ENCODE data around the gene INPP1.
A peak's percentile ranks its signal among the peaks of the same experiment; 100 is the strongest.

The INPP1 gene

DNA sequence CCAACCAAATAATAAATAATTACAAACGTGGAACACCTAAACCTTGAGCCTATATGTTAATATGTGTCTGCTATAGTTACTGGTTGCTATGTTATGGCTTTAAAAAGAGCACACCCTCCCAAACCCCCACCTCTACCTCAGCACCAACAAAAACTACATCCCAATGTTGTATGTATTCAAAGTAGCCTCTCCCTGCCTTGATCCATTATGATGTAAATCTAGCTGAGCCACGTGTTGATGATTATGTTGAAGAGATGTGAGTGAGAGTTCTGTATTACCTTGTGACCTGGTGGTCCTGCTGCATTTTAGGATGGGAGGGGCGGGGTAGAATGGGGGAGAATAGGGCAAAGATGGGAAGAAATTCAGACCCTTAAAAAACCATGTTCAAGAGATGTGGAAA is 69.6 kb downstream of the INPP1 start:
- peaks cover 20% of the 10 kb centered on the region for H3K4me1 ChIP-seq (ENCODE audit: control insufficient read depth, insufficient read depth, low read length)
- DNase-seq (ENCODE audit: low read depth): no peak
- H3K27me3 ChIP-seq (replicated peaks; ENCODE audit: control insufficient read depth, insufficient read depth, low read length): no peaks in the 10 kb centered on the region
- H3K9me3 ChIP-seq (ENCODE audit: control insufficient read depth, low read length): no peaks in the 10 kb centered on the region
- no peak overlapping the region for H3K9ac ChIP-seq (ENCODE audit: low read length)
- no peak overlapping the region for H3K4me3 ChIP-seq (ENCODE audit: low read length)
- no peaks in the 10 kb centered on the region for H3K36me3 ChIP-seq (ENCODE audit: control insufficient read depth, insufficient read depth, low read length, severe bottlenecking)

- DNase-seq (ENCODE audit: low read depth): no peak
- Histone ChIP-seq H3K36me3 (ENCODE audit: control insufficient read depth, insufficient read depth, low read length, severe bottlenecking) (no peaks in the 10 kb centered on the region), H3K9me3 (ENCODE audit: control insufficient read depth, low read length) (no peaks in the 10 kb centered on the region), H3K27me3 (replicated peaks; ENCODE audit: control insufficient read depth, insufficient read depth, low read length) (no peaks in the 10 kb centered on the region), H3K4me3 (ENCODE audit: low read length) (no peak overlapping the region), H3K4me1 (ENCODE audit: control insufficient read depth, insufficient read depth, low read length) (peaks cover 21% of the 10 kb centered on the region), H3K9ac (ENCODE audit: low read length) (no peak overlapping the region)
These were observed 70.0 kb downstream of the INPP1 start for GRCh38 chr2:190413421-190413820.

GRCh38 chr2:190415251-190415650 is 71.9 kb downstream of the INPP1 start:
- Histone ChIP-seq H3K27me3 (replicated peaks; ENCODE audit: control insufficient read depth, insufficient read depth, low read length) (no peaks in the 10 kb centered on the region), H3K36me3 (ENCODE audit: control insufficient read depth, insufficient read depth, low read length, severe bottlenecking) (no peaks in the 10 kb centered on the region), H3K9me3 (ENCODE audit: control insufficient read depth, low read length) (no peaks in the 10 kb centered on the region), H3K4me3 (ENCODE audit: low read length) (no peak overlapping the region), H3K4me1 (ENCODE audit: control insufficient read depth, insufficient read depth, low read length) (peaks cover 31% of the 10 kb centered on the region), H3K9ac (ENCODE audit: low read length) (no peak overlapping the region)
- DNase-seq (ENCODE audit: low read depth): no peak

DNA sequence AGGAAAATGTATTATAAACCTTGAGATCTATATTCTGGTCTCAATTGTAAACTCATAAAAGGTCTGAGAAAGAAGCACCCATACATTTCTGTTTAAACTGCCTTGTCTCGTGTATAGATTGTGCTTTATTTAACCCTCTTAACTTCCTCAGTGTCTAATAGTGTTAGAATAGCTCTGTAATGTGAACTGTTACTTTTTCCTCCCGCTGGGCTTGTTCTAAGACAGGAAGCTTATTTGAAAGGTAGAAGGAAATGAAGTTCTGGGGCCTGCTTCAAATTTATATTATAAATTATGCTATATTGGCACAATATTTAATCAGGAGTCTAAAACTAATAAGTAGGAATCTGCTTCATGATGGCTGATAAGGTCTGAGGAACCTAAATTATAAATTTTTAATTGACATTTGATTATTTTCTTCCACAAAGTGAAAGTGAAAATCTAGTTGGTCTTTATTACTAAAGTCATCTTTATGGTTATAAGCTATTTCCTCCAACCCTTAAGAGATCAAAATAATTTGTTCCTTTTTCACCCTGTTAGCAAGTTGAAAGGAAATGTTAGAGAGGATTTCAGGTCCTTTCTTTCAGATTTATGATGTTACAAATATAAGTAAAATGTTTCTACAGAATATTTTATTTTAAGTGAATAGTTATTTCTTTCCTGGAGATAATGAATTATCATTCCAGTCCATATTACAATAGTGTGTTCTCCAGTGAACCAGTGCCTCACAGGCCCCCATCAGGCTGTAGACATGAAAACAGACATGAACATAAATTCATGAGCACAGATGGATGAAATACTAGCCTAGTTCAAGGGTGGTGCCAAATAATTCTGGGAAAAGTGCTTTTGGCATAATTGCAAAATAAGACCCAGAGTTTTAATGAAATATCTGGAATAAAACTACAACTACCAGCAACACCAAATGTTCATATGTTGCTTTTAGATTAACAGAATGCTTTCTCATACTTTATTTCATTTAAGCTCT is 72.7 kb downstream of the INPP1 start:
- H3K9ac ChIP-seq (ENCODE audit: low read length): peak overlapping the region; percentile 11
- peak; percentile 27 for DNase-seq (ENCODE audit: low read depth)
- H3K9me3 ChIP-seq (ENCODE audit: control insufficient read depth, low read length): no peaks in the 10 kb centered on the region
- H3K4me3 ChIP-seq (ENCODE audit: low read length): no peak overlapping the region
- no peaks in the 10 kb centered on the region for H3K36me3 ChIP-seq (ENCODE audit: control insufficient read depth, insufficient read depth, low read length, severe bottlenecking)
- H3K27me3 ChIP-seq (replicated peaks; ENCODE audit: control insufficient read depth, insufficient read depth, low read length): no peaks in the 10 kb centered on the region
- peaks cover 31% of the 10 kb centered on the region for H3K4me1 ChIP-seq (ENCODE audit: control insufficient read depth, insufficient read depth, low read length)

- Histone ChIP-seq H3K36me3 (ENCODE audit: control insufficient read depth, insufficient read depth, low read length, severe bottlenecking) (no peaks in the 10 kb centered on the region), H3K27me3 (replicated peaks; ENCODE audit: control insufficient read depth, insufficient read depth, low read length) (no peaks in the 10 kb centered on the region), H3K4me1 (ENCODE audit: control insufficient read depth, insufficient read depth, low read length) (peaks cover 31% of the 10 kb centered on the region), H3K9me3 (ENCODE audit: control insufficient read depth, low read length) (no peaks in the 10 kb centered on the region), H3K4me3 (ENCODE audit: low read length) (no peak overlapping the region), H3K9ac (ENCODE audit: low read length) (no peak overlapping the region)
- DNase-seq (ENCODE audit: low read depth): no peak
These were observed 73.9 kb downstream of the INPP1 start for GRCh38 chr2:190417045-190417842.

GRCh38 chr2:190418727-190419126 is 75.3 kb downstream of the INPP1 start:
- H3K27me3 ChIP-seq (replicated peaks; ENCODE audit: control insufficient read depth, insufficient read depth, low read length): no peaks in the 10 kb centered on the region
- H3K9me3 ChIP-seq (ENCODE audit: control insufficient read depth, low read length): no peaks in the 10 kb centered on the region
- H3K9ac ChIP-seq (ENCODE audit: low read length): no peak overlapping the region
- no peak for DNase-seq (ENCODE audit: low read depth)
- peaks cover 31% of the 10 kb centered on the region for H3K4me1 ChIP-seq (ENCODE audit: control insufficient read depth, insufficient read depth, low read length)
- no peak overlapping the region for H3K4me3 ChIP-seq (ENCODE audit: low read length)
- H3K36me3 ChIP-seq (ENCODE audit: control insufficient read depth, insufficient read depth, low read length, severe bottlenecking): no peaks in the 10 kb centered on the region

GRCh38 chr2:190420801-190421200 is 77.4 kb downstream of the INPP1 start:
- H3K9ac ChIP-seq (ENCODE audit: low read length): no peak overlapping the region
- H3K27me3 ChIP-seq (replicated peaks; ENCODE audit: control insufficient read depth, insufficient read depth, low read length): no peaks in the 10 kb centered on the region
- H3K9me3 ChIP-seq (ENCODE audit: control insufficient read depth, low read length): no peaks in the 10 kb centered on the region
- H3K36me3 ChIP-seq (ENCODE audit: control insufficient read depth, insufficient read depth, low read length, severe bottlenecking): no peaks in the 10 kb centered on the region
- H3K4me1 ChIP-seq (ENCODE audit: control insufficient read depth, insufficient read depth, low read length): peaks cover 28% of the 10 kb centered on the region
- no peak for DNase-seq (ENCODE audit: low read depth)
- H3K4me3 ChIP-seq (ENCODE audit: low read length): no peak overlapping the region
